Measurements from ENCODE around the gene CAP2.

Gene CAP2

DNA sequence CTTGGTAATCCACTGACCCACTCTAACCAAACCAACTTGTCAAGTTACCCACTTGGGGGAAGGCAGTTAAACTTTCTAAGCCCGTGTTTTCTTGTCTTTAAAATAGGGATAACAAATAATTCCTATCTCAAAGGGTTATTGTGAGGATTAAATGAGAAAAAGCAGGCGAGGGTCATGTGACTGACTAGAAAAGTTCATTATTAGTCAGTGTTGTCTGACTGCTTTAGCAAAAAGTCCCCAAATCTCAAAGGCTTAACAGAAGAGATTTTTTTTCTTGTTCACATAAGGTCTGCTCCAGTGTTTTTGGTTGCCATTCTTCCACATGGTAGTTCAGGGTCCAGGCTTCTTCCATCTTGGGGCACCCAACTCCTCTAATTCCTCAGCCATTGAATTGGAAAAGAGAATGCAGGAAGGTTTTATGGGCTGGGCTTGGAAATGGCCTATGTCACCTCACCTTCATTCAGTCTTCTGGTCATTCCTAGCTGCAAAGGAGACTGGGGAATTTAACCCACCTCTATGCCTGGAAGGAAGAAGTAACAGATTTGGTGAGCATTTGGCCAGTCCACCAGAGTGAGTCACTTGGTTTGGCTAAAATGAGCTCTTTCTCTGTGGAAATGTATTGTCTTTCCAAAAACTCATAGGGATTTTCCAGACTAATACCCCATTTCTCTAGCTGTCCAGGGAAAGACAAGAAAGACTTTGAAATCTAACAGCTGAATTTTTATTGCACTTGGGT, 77.0 kb downstream of the CAP2 start:
- Histone ChIP-seq H4K20me1 (ENCODE audit: insufficient read depth) (no peaks in the 10 kb centered on the region), H2AFZ (ENCODE audit: low read depth) (no peak overlapping the region), H3K4me1 (ENCODE audit: low read depth, poor library complexity, severe bottlenecking) (no peaks in the 10 kb centered on the region), H3K4me2 (no peak overlapping the region), H3K27me3 (ENCODE audit: insufficient read depth, low read depth) (no peaks in the 10 kb centered on the region), H3K27ac (no peak overlapping the region), H3K36me3 (ENCODE audit: insufficient read depth) (no peaks in the 10 kb centered on the region), H3K79me2 (ENCODE audit: insufficient read depth, low read depth) (no peaks in the 10 kb centered on the region), H3K9ac (no peak overlapping the region), H3K4me3 (IDR thresholded peaks at IDR 0.05; ENCODE audit: insufficient read depth, low read depth, low read length) (no peak overlapping the region)
- TF ChIP-seq CTCF (conservative IDR thresholded peaks at IDR 0.05; ENCODE audit: low read depth, low read length) = no peak

- no peaks in the 10 kb centered on the region for H3K79me2 ChIP-seq (ENCODE audit: insufficient read depth, low read depth)
- no peaks in the 10 kb centered on the region for H4K20me1 ChIP-seq (ENCODE audit: insufficient read depth)
- no peak for TF ChIP-seq CTCF (conservative IDR thresholded peaks at IDR 0.05; ENCODE audit: low read depth, low read length)
- H3K4me3 ChIP-seq (IDR thresholded peaks at IDR 0.05; ENCODE audit: insufficient read depth, low read depth, low read length) = no peak overlapping the region
- no peaks in the 10 kb centered on the region for H3K36me3 ChIP-seq (ENCODE audit: insufficient read depth)
- H2AFZ ChIP-seq (ENCODE audit: low read depth) = no peak overlapping the region
- no peak overlapping the region for H3K27ac ChIP-seq
- no peaks in the 10 kb centered on the region for H3K27me3 ChIP-seq (ENCODE audit: insufficient read depth, low read depth)
- no peak overlapping the region for H3K4me2 ChIP-seq
- H3K9ac ChIP-seq = no peak overlapping the region
- H3K4me1 ChIP-seq (ENCODE audit: low read depth, poor library complexity, severe bottlenecking) = no peaks in the 10 kb centered on the region
Observed at GRCh38 chr6:17470938-17471327, 77.5 kb downstream of the CAP2 start.

- no peaks in the 10 kb centered on the region for H3K79me2 ChIP-seq (ENCODE audit: insufficient read depth, low read depth)
- no peaks in the 10 kb centered on the region for H3K27me3 ChIP-seq (ENCODE audit: insufficient read depth, low read depth)
- no peak overlapping the region for H3K4me2 ChIP-seq
- no peaks in the 10 kb centered on the region for H3K36me3 ChIP-seq (ENCODE audit: insufficient read depth)
- H3K4me1 ChIP-seq (ENCODE audit: low read depth, poor library complexity, severe bottlenecking) = no peaks in the 10 kb centered on the region
- no peak overlapping the region for H3K4me3 ChIP-seq (IDR thresholded peaks at IDR 0.05; ENCODE audit: insufficient read depth, low read depth, low read length)
- no peak overlapping the region for H3K9ac ChIP-seq
- H3K27ac ChIP-seq = no peak overlapping the region
- no peaks in the 10 kb centered on the region for H4K20me1 ChIP-seq (ENCODE audit: insufficient read depth)
- no peak overlapping the region for H2AFZ ChIP-seq (ENCODE audit: low read depth)
- no peak for TF ChIP-seq CTCF (conservative IDR thresholded peaks at IDR 0.05; ENCODE audit: low read depth, low read length)
Observed at GRCh38 chr6:17472653-17473183, 79.3 kb downstream of the CAP2 start.

DNA sequence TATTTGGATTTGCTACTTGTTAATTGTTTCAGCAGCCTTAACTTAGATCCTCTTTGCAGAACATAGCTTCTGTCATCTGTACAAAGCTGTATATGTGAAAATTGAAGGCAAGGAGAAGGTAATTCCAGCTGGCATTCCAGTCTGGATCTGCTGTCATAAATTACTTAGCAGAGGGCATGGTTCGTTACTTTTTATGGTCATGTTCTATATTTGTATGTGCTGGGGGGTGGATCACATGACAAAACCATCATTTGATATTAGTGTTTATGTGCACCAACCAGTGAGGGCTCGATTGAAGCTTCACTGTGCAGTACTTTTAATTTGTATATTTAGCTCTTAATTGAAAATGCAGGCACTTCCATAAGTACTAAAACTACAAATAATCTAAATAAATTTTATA, 80.2 kb downstream of the CAP2 start:
- Histone ChIP-seq H3K27me3 (ENCODE audit: insufficient read depth, low read depth) (no peaks in the 10 kb centered on the region), H3K9ac (no peak overlapping the region), H3K27ac (no peak overlapping the region), H3K79me2 (ENCODE audit: insufficient read depth, low read depth) (no peaks in the 10 kb centered on the region), H3K4me2 (no peak overlapping the region), H4K20me1 (ENCODE audit: insufficient read depth) (no peaks in the 10 kb centered on the region), H2AFZ (ENCODE audit: low read depth) (no peak overlapping the region), H3K4me1 (ENCODE audit: low read depth, poor library complexity, severe bottlenecking) (no peaks in the 10 kb centered on the region), H3K4me3 (IDR thresholded peaks at IDR 0.05; ENCODE audit: insufficient read depth, low read depth, low read length) (no peak overlapping the region), H3K36me3 (ENCODE audit: insufficient read depth) (no peaks in the 10 kb centered on the region)
- TF ChIP-seq CTCF (conservative IDR thresholded peaks at IDR 0.05; ENCODE audit: low read depth, low read length) = no peak
